ENCODE data around the gene DCTN3.

DNA sequence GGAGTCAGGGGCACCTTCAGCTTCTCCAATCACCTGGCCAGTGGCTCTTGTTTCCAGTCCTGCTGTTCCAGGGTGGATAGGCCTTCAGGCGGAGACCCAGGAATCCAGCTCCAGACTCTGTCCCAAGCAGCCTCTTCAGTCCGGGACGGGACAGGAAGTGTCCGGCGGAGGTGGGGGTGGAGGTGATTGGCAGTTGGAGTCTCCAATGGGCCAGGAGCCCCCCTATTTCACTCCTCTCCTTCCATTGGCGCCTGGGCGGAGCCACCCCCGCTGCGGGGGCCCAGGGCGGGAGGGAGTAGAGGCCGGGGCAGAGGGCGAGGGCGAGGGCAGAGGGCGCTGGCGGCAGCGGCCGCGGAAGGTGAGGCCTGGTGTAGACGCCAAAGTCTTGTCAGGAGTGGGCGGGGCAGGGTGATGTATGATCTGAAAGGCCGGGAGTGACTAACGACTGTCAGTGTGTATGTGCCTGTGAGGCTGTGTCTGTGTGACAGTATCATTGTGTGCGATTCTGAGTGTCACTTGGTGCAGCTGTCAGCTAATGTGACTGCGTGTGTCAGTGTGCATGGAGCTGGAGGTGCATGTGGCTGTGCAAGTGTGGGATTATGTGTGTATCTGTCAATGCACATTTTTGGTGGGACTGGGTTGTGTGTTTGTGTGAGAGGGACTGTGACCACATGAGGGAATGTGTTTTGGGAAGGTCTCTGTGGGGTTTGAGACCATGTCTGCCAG lies 31.7 kb upstream of the DCTN3 start, which contains the start of gene IL11RA:
- TF ChIP-seq GATA2 (IDR thresholded peaks at IDR 0.05; ENCODE audit: low read depth, low read length) (no peak), GATA3 (IDR thresholded peaks at IDR 0.05; ENCODE audit: low read depth, low read length) (no peak)
